ENCODE measurements around the gene LPP.

Gene LPP

DNA sequence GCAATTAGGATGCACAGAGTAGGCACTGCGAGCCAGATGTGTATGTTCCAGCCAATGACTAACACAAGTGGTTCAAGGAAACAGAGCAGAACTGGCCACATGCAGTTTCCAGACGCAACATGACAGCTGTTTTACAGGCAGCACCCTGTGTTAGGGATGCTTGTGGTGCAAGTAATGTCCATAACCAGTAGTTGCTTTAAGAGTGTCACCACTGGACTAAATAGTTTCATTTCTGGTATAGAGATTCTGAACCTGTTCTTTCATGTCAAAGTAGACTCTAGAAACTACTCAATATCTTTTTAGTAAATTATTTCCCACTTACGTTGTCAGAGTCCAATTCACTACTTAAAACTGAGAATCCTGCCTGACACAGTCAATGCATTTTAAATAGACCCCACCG is 14.5 kb upstream of the LPP start:
- DNase-seq = no peak

GRCh38 chr3:188146219-188146618 is 7.7 kb upstream of the LPP start:
- DNase-seq = no peak

GRCh38 chr3:188147782-188148181 is 6.2 kb upstream of the LPP start:
- DNase-seq = no peak

DNA sequence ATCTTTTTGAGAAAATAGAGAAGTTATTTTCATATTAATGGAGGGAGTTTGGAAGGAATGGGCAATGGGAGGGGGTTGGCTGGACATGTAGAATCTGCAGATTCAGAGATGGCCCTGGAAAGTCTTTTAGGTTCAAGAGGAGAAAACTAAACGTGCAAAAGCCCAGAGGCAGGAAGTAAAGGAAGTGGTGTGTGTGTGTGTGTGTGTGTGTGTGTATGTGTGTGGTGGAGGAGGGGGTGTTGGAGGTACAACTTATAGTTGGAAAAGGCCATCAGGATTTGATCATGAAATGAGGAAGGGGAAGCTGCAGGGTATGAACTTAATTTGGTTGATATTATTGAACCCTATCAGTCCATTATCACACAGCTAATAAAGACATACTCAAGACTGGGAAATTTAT is 5.6 kb upstream of the LPP start:
- no peak for DNase-seq

DNA sequence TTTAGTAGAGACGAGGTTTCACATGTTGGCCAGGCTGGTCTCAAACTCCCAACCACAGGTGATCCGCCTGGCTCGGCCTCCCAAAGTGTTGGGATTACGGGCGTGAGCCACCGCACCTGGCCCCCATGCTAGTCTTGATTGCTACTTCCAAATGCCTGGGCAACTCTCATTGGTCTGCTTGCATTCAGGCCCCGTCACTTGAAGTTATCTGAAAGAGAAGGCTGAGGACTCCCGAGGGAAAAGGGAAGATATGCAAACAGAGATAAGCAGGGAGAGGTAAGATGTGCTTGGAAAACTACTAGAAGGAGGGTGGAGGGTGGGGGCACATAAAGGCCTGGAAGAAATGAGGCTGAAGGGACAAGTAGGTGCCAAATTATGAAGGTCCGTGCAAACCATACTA is 4.4 kb upstream of the LPP start:
- no peak for DNase-seq

- no peak for DNase-seq
These were observed 3.0 kb upstream of the LPP start for GRCh38 chr3:188150982-188151381.

GRCh38 chr3:188151438-188151837 is 2.5 kb upstream of the LPP start:
- peak; percentile 30 for DNase-seq

DNA sequence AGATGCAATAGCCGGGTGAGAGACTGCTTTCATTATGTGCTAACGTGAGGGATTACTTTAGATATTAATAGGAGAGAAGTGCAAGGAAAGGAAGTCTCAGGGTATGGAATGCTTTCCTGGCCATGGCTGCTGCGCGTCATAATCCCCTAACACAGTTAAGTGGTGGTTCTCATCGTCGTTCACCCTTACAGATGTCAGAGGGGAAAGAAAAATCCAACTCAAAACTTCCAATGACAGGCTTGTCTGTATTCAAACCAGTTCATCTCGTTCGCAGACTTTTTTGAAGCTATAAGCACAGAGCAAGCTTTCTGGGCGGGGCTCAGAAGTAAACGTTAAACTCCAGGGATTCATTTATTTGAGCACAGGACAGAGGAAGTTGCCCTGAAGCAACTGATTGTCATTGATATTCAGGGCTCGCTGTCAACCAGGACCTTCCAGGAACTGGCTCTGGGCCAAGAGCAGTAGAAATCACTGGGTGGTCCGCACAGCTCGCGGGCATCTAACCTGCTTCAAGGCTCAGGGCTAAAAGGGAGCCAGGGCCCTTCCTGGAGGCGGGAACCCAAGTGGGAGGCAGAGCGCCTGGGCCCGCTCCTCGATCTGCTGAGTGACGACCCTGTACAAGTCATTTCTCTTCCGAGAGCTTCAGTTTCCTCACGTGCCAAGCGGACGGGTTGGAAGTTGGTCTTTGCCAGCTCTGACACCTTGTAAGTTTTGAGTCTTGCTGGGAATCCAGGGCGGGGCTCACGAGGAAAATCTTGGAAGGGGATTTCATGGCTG is 1.1 kb upstream of the LPP start:
- DNase-seq = peak; percentile 51

DNA sequence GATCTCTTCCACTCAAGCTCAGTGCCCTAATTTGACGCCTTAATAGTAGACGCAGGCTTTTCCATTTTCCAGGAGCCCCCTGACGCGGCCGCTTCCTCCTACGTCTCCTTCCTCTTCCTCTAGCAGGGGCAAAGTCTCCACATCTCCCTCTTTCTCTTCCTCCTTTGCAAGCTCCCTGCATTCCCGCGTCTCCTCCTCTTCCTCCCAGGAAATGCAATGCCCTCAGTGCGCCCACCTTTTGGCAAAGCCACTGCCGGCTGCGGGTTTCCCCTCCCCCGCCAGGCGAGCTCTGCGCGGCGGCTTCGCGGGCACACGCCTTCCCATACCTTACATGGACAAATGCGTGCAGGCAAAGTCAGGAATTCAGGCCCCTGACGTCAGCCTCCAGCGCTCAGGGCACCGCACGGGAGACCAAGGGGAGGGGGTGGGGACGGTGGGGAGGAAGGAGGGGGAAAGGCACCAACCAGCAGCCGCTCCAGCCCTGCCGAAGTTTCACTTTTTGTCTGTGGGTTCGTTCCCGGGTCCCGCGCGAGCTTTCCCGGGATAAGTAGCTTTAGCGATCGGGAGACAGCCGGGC is 432 bp upstream of the LPP start:
- peak; percentile 92 for DNase-seq

DNA sequence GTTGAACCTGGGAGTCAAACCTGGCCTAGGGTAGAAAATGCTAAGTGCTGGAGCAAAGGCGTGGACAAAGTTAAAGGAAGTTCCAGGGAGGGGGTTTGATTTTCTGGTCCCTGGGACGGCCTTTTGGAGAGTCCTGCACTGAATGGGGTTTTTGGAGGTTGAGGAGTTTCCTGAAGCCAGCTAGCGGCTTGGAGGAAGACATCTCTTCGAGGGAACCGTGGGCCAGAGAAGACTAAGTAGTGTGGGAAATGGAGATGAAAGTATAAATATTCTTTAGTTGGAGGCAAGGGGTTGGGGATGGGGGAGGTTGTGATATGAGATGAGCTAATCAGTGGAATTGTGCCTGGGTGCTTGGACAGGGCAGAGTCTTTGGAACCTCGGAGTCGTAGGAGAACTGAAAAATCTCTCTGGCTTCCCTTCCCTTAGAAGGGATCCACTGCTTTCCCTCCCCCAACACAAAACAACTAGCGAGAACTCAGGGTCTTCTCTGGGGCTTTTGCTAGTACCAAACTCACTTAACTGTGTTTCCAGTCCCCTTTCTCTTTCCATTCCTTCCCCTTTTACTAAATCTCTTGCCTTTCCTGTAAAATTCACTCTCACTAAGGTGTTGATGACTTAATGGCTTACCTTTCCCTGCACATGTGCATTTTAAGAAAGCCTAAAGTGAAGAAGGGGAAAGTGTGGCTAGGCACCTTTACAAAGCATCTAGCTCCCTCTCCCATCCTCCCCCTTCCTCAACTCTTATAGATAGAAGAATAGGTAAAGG is 1.0 kb downstream of the LPP start:
- DNase-seq = no peak

GRCh38 chr3:188156056-188156455 is 2.1 kb downstream of the LPP start:
- DNase-seq = no peak

DNA sequence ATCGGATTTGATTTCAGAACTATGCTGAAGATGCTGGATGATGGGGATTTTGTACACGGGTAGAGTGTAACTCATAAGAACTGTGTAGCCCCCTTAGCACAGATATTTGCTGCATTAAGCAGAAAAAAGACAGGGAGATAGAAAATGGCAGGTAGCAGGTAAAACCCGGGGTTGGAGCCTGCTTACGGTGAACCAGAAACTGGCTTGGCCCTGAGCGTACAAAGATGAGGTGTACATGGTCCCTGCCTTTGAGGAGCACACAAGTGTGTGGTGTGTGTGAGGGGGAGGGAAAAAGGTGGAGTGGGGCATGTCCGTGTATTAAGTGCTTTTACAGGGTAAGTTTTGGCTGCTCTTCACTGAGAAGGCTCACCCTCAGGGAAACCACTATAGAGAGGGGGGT is 3.5 kb downstream of the LPP start:
- DNase-seq = no peak

DNA sequence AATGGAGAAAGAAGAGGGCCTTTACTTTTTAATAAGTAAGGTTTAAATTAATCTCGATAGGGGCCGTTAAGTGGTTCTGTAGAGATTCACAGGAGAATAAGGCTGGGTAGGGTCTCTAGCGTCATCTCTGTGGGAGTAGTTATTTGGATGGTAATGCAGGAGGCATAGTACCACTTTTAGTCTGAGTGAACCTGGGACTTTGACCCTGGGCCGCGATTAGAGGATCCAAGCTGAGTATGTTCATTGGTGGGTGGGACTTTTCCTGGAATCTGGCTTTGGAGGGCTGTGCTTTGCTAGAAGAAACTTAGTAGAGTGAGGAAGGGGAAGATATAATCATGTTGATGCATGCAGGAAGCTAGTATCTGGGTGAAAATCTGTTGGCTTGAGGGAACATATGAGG is 4.0 kb downstream of the LPP start:
- DNase-seq = no peak

DNA sequence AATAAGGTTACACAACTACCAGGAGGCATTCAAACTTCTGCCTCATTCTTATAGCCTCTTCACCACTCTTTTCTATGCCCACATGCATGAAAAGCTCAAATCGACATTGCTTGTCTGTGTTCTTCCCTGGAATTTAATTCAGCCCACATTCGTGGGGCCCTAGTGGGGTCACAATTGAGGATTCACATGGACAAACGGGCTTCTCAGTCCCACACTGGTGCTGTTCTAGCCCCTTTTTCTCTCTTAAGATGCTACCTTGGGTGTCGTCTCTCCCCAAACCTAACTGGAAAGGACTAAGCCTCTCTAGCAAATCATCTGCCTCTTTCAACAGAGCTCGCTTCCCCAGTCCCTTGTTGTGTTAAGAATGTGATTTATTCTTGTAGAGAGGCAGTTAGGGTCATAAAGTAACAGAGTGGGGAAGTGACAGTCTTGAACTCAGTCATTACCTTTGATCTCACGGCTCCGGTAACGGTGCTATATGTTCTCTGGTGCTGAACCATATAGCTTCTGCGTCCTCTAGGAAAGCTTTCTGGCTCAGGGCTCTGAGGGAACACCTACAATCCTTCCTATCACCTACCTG is 4.9 kb downstream of the LPP start:
- DNase-seq = no peak

- DNase-seq = no peak
These were observed 6.8 kb downstream of the LPP start for GRCh38 chr3:188160751-188161150.

DNA sequence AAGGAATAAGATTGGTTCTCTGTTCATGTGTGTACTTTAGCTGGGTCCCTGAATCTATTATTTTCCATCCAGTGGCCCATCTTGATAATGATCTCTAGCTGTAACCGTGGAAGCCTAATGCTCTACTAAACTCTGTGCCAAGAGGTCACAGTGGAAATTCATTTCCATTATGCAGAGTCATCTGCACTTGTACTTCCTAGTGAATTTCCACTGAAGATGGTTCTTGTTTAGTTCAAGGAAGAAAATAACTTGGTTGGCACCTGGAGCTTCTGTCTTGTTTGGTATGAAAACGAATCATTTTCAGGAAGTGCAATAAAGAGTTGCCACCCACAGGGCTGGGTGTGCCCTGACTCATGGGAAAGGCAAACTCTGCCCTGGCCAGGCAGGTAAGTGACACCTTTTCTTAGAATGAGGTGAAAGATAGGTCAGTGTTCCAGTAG is 10.3 kb downstream of the LPP start:
- DNase-seq = no peak

DNA sequence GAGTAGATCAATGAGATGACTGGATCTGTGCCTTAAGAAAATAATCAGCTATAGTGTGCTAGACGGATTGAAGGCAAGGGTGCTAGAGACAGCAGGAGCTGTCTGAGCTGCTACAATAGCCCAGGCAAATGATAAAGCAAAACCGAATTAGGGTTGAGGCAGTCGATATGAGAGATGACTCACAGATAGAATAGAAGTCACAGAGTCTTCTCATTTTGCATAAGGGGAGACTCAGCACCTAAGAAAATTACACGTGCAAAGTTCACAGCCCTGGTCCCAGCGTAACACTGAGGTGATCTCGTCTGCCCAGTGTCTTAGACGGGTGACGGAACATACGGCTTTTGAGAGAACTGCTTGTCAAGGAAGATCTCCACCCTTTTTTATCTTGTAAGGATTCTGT is 11.6 kb downstream of the LPP start:
- no peak for DNase-seq

GRCh38 chr3:188166441-188166840 is 12.5 kb downstream of the LPP start:
- DNase-seq = no peak

DNA sequence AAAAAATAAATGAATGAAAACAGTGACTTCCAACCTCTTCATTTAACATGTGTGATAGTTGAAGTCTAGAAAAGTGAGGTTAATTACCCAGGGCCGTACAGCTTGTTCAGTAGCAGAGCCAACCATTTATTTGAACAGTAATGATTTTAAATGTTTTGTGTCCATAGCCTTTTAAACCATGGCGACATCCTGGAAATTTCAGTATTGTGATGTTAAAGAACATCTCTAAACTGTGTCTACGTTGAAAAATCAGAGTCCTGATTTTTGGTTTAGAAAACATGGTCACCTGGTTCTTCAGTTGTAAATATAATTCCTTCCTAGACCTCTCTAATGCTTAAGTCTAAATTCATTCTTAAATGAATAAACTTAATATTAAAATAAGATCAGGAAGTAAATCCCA is 14.2 kb downstream of the LPP start:
- DNase-seq = no peak

GRCh38 chr3:188168648-188169047 is 14.7 kb downstream of the LPP start:
- no peak for DNase-seq

DNA sequence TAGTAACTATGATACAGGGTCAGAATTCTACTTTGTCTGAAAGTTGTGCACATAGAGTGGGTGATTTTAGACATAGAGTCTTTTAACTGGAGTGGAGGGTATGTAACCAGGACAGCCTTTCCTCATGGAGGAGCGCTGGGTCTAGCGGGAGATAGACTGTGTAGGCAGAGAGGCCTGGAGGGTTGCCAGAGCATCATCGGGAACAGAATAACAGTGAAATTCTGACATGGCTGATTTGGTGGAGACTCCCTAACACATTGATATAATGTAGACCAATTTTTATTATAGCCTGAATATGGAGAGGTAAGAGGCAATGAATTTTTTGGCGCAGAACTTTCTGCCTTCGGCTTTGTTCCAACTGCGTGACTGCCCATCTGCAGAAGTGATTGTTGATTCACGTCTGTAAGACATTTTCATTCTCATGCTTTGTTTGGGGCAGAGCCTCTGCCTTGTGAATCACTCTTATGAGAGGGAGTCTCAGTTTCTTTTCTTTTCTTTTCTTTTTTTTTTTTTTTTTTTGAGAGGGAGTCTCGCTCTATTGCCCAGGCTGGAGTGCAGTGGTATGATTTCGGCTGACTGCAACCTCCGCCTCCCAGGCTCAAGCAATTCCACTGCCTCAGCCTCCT is 16.0 kb downstream of the LPP start:
- no peak for DNase-seq

DNA sequence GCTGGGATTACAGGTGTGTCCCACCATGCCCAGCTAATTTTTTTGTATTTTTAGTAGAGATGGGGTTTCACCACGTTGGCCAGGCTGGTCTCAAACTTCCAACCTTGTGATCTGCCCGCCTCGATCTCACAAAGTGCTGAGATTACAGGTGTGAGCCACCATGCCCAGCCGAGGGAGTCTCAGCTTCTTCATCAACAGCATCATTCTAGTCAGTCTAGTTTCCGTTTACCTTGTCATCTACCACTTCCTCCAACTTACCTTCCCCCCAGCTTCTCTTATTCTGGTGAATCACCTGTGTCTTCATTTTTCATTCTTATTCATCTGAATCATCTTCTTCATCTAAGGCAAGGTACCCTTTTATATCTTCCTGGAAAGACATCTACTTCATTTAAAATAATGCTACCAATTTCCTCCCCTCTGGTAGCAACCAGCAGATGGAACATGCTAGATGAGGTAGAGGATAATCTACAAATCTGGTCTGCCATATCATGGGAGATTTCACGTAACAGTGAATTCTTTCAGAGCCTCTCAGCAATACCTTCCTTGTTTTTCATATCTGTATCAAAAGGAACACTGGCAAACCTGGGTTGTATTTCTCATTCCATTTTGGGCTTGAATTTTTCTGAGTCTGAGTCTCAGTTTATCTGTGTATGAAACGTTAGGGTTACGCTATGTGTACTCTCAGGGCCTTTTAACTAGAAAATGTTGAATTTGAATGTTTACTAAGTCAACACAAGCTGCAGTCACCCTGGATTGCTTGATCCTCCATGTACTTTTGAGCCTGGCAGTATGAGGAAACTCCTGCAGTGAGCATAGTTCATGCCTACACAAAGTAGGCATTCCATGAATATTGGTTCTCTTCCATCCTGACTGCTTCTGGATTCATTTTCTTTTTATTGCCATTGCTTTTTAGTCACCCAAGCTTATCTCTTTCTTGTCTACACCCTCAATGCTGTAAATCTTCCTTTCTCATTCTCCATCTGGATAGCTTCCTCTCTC is 16.8 kb downstream of the LPP start:
- DNase-seq = no peak

Data from HCEC 1CT (cell line).